Measurements from ENCODE around the gene TTC39B.

The TTC39B gene

DNA sequence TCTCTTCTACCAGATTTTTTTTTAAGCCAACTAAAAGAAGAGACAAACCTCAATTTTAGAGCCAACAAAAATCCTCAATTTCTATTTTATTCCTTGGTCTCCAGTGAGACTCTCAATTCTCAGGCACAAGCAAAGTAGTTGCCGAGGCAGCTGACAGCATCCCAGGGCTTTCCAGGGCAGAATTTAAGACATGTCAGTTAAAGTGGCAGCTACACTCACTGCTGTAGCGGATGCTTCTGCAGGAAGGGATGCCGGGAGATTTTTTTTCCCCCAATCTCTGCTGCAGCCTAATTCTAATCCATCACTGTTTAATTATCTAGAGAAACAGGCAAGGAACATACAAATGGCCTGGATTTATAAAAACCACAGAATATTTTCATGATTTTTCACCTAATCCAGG lies 57.0 kb downstream of the TTC39B start:
- no peaks in the 10 kb centered on the region for H3K9me3 ChIP-seq (ENCODE audit: control insufficient read depth, low read length)
- H3K36me3 ChIP-seq (ENCODE audit: control insufficient read depth, insufficient read depth, low read length): no peaks in the 10 kb centered on the region
- no peak overlapping the region for H3K9ac ChIP-seq (ENCODE audit: low read length)
- H3K4me3 ChIP-seq (ENCODE audit: low read length): no peak overlapping the region
- H3K4me1 ChIP-seq (ENCODE audit: control insufficient read depth, insufficient read depth, low read length): no peaks in the 10 kb centered on the region
- H3K27me3 ChIP-seq (ENCODE audit: control insufficient read depth, insufficient read depth, low read length): no peaks in the 10 kb centered on the region

DNA sequence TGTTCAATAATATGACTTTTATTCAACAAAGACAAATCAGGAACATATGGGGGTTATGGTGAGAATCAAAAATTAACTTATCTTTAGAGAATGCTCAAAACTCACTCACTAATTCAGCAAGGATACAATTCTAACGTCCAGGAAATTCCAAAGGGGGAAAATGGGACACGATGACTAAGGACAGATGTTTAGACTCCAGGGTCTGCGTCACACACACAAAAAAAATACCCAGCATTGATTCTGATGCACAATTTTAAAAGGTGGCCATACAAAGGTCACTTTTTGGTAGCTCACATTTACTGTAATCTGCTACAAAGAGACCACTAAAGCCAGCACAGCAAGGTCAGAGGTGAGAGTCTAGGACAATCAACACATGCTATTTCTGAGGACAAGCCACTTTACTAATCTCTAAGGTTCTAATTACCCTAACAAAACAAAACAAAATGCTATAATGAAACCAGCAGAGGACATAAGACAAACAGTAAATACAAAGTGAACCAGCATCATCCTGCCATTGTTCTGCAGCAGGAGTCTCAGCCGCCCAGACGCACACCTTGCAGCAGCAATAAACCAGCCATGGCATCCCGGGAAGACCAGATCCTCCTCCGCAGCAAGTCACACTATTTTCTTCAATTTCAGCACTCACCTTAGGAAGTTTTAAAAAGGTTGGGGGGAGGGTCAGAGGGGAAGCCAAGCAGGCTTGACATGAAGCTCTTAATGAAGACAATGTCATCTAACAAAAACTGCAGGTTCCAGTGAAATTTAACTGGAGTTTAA lies 57.8 kb downstream of the TTC39B start:
- Histone ChIP-seq H3K4me1 (ENCODE audit: control insufficient read depth, insufficient read depth, low read length) (peaks cover 3% of the 10 kb centered on the region), H3K9ac (ENCODE audit: low read length) (no peak overlapping the region)

DNA sequence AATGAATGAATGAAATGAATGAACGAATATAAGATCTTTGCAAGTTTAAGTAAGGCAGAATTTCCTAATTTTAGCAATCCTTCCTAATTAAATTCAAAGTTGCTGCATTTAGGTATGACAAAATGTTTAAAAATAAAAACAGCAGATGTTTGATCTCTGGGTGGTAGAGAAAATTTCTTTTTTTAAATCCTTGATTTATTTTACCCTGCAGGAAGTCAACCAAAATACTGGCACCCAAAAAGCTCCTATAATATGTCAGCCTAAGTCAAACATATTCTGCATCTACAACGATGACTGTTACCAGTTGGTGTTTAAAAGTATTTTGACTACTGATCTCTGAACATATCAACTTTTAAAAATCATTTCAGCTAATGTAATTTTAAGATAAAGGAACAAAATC lies 58.4 kb downstream of the TTC39B start:
- H3K9ac ChIP-seq (ENCODE audit: low read length): no peak overlapping the region
- H3K9me3 ChIP-seq (ENCODE audit: control insufficient read depth, low read length): no peaks in the 10 kb centered on the region
- H3K4me1 ChIP-seq (ENCODE audit: control insufficient read depth, insufficient read depth, low read length): peaks cover 5% of the 10 kb centered on the region
- H3K36me3 ChIP-seq (ENCODE audit: control insufficient read depth, insufficient read depth, low read length): no peaks in the 10 kb centered on the region
- H3K4me3 ChIP-seq (ENCODE audit: low read length): no peak overlapping the region
- no peaks in the 10 kb centered on the region for H3K27me3 ChIP-seq (ENCODE audit: control insufficient read depth, insufficient read depth, low read length)

More for the DNA sequence above, 57.8 kb downstream of the TTC39B start:
- H3K4me3 ChIP-seq (ENCODE audit: low read length): no peak overlapping the region
- H3K9me3 ChIP-seq (ENCODE audit: control insufficient read depth, low read length): no peaks in the 10 kb centered on the region
- no peaks in the 10 kb centered on the region for H3K36me3 ChIP-seq (ENCODE audit: control insufficient read depth, insufficient read depth, low read length)
- H3K27me3 ChIP-seq (ENCODE audit: control insufficient read depth, insufficient read depth, low read length): no peaks in the 10 kb centered on the region

DNA sequence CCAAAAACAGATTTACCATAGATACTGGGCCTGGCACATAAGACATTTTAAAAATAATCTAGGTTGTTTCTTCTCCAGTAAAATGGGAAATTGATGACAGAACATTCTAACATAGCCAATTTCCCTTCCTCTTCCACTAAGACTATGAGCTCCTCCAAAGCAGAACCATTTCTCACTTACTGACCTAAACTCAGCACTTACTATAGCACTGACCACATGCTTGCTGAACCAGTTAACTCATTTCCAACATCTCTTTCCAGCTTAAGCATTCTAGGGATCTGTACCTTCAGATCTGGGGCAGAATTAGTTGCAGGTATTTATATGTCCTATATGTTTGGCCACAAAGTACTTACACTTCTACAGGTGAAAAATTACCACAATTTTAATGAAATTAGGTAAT lies 58.9 kb downstream of the TTC39B start:
- H3K27me3 ChIP-seq (ENCODE audit: control insufficient read depth, insufficient read depth, low read length): no peaks in the 10 kb centered on the region
- no peaks in the 10 kb centered on the region for H3K36me3 ChIP-seq (ENCODE audit: control insufficient read depth, insufficient read depth, low read length)
- no peak overlapping the region for H3K4me3 ChIP-seq (ENCODE audit: low read length)
- no peaks in the 10 kb centered on the region for H3K9me3 ChIP-seq (ENCODE audit: control insufficient read depth, low read length)
- peaks cover 5% of the 10 kb centered on the region for H3K4me1 ChIP-seq (ENCODE audit: control insufficient read depth, insufficient read depth, low read length)
- no peak overlapping the region for H3K9ac ChIP-seq (ENCODE audit: low read length)

DNA sequence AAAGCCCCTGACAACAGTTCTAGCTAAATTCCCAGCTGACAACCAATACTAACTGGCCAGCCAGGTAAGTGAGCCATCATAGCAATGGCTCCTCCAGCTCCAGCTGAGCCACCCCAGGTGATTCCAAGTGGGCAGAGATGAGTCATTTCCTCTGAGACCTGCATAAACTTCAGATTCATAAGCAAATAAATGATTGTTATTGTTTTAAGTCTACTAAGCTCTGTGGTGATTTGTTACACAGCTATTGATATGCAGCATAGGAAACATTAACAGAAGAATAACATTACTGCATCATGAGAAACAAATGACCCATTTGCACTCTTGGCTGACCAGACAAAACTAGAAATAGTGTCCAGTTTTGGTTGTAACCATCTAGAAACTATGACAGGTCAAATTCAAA lies 60.3 kb downstream of the TTC39B start:
- H3K4me3 ChIP-seq (ENCODE audit: low read length): no peak overlapping the region

DNA sequence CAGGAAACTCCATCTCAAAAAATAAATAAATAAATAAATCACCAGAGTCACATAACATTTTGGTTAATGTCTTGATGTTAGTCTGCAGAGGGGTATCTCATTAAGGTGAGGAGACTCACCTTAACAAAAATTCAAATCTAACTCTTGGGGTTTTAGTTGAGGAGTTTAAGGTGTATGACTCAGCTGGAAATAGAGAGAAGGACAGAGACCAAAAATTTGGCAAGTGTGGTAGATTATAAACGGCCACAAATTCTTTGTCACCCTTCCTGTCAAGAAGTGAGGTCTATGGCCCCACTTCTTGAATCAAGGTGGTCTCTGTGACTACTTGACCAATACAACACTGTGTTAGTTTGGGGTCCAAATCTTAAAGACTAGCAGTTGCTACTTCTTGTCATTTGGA lies 60.8 kb downstream of the TTC39B start:
- Histone ChIP-seq H3K27me3 (ENCODE audit: control insufficient read depth, insufficient read depth, low read length) (no peaks in the 10 kb centered on the region), H3K4me1 (ENCODE audit: control insufficient read depth, insufficient read depth, low read length) (peaks cover 5% of the 10 kb centered on the region), H3K36me3 (ENCODE audit: control insufficient read depth, insufficient read depth, low read length) (no peaks in the 10 kb centered on the region), H3K9me3 (ENCODE audit: control insufficient read depth, low read length) (no peaks in the 10 kb centered on the region), H3K9ac (ENCODE audit: low read length) (no peak overlapping the region), H3K4me3 (ENCODE audit: low read length) (no peak overlapping the region)

More for the DNA sequence above, 60.3 kb downstream of the TTC39B start:
- no peaks in the 10 kb centered on the region for H3K27me3 ChIP-seq (ENCODE audit: control insufficient read depth, insufficient read depth, low read length)
- H3K9me3 ChIP-seq (ENCODE audit: control insufficient read depth, low read length): no peaks in the 10 kb centered on the region
- H3K36me3 ChIP-seq (ENCODE audit: control insufficient read depth, insufficient read depth, low read length): no peaks in the 10 kb centered on the region
- peaks cover 5% of the 10 kb centered on the region for H3K4me1 ChIP-seq (ENCODE audit: control insufficient read depth, insufficient read depth, low read length)
- no peak overlapping the region for H3K9ac ChIP-seq (ENCODE audit: low read length)

DNA sequence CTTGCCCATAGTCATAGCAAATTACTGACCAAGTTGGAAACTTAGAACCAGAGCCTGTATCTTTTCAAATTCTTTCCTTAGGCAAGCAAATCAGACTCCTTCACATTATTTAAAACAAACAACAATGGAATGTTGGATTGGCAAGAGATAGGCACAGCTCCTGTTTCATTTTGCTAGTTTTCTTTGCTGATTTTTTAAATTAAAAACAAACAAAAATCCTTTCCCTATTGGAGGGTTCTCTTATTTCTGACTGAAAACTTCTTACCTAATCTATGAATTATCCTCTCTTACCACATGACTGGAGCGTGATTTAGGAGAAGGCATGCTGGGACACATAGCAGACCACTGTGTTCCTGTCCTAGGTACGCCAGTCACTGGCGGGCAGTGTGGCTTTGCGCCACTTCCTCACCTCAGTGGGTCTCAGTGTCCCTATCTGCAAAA lies 63.0 kb downstream of the TTC39B start:
- H3K27me3 ChIP-seq (ENCODE audit: control insufficient read depth, insufficient read depth, low read length): no peaks in the 10 kb centered on the region
- no peaks in the 10 kb centered on the region for H3K36me3 ChIP-seq (ENCODE audit: control insufficient read depth, insufficient read depth, low read length)
- H3K9me3 ChIP-seq (ENCODE audit: control insufficient read depth, low read length): no peaks in the 10 kb centered on the region
- no peak overlapping the region for H3K9ac ChIP-seq (ENCODE audit: low read length)
- H3K4me1 ChIP-seq (ENCODE audit: control insufficient read depth, insufficient read depth, low read length): peaks cover 5% of the 10 kb centered on the region
- no peak overlapping the region for H3K4me3 ChIP-seq (ENCODE audit: low read length)

DNA sequence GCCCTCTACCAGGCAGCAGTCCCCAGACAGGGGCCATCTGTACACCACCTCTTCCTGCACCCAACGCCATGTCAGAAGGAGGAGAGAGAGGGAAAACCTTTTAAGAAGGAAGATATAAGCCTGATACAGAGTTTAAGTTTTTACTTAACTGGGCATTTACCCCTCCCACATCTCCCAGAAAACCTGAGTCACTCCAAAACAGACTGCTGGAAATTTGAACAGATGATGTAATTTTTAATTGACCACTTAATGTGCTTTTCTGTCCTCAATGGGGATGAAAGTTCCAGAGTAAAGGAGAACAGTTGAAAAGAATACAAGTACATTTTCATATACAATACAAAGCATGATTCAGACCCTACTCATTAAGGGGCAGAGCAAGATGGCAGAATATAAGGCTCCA lies 63.9 kb downstream of the TTC39B start:
- H3K27me3 ChIP-seq (ENCODE audit: control insufficient read depth, insufficient read depth, low read length): no peaks in the 10 kb centered on the region
- H3K9ac ChIP-seq (ENCODE audit: low read length): no peak overlapping the region
- no peaks in the 10 kb centered on the region for H3K9me3 ChIP-seq (ENCODE audit: control insufficient read depth, low read length)
- H3K36me3 ChIP-seq (ENCODE audit: control insufficient read depth, insufficient read depth, low read length): no peaks in the 10 kb centered on the region
- H3K4me3 ChIP-seq (ENCODE audit: low read length): no peak overlapping the region
- peaks cover 5% of the 10 kb centered on the region for H3K4me1 ChIP-seq (ENCODE audit: control insufficient read depth, insufficient read depth, low read length)

DNA sequence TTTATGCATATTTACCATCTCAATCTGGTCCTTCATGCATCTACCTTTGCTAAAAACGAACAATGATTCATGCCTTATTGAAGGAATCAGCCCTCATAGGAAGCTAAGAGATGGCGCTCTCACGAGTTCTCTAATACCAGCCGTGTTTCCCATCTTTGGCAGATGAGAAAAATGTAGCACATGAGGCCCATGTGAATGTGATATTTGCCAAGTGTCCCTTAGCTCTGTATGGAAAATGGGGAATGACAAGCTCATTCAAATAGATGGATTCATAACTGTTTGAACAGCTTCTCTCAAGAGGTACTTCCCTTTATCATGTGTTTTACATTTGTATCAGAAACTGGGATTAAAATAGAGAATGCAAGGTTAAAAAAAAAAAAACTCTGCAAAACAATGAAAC lies 66.1 kb downstream of the TTC39B start:
- Histone ChIP-seq H3K9me3 (ENCODE audit: control insufficient read depth, low read length) (no peaks in the 10 kb centered on the region), H3K4me1 (ENCODE audit: control insufficient read depth, insufficient read depth, low read length) (peaks cover 5% of the 10 kb centered on the region), H3K4me3 (ENCODE audit: low read length) (no peak overlapping the region), H3K27me3 (ENCODE audit: control insufficient read depth, insufficient read depth, low read length) (no peaks in the 10 kb centered on the region), H3K36me3 (ENCODE audit: control insufficient read depth, insufficient read depth, low read length) (no peaks in the 10 kb centered on the region), H3K9ac (ENCODE audit: low read length) (no peak overlapping the region)

DNA sequence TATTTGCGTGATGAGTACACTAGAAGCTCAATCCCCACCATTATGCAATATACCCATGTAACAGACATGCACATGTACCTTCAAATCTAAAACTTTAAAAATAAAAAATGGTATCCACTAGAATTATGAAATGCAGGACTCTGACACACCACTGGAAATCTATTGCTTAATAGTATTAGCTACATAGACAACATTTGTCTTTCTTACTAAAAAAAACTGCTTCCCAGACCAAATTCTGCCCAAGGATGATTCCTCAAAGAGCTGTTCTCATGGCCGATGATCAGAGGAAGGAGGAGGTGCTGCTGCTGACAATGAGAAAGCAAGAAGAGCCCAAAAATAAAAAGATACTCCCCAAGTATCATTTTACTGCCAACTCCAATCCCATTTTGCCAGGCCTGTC lies 67.2 kb downstream of the TTC39B start:
- H3K27me3 ChIP-seq (ENCODE audit: control insufficient read depth, insufficient read depth, low read length): no peaks in the 10 kb centered on the region
- no peaks in the 10 kb centered on the region for H3K9me3 ChIP-seq (ENCODE audit: control insufficient read depth, low read length)
- H3K36me3 ChIP-seq (ENCODE audit: control insufficient read depth, insufficient read depth, low read length): no peaks in the 10 kb centered on the region
- H3K4me3 ChIP-seq (ENCODE audit: low read length): no peak overlapping the region
- no peak overlapping the region for H3K9ac ChIP-seq (ENCODE audit: low read length)
- H3K4me1 ChIP-seq (ENCODE audit: control insufficient read depth, insufficient read depth, low read length): peaks cover 5% of the 10 kb centered on the region

DNA sequence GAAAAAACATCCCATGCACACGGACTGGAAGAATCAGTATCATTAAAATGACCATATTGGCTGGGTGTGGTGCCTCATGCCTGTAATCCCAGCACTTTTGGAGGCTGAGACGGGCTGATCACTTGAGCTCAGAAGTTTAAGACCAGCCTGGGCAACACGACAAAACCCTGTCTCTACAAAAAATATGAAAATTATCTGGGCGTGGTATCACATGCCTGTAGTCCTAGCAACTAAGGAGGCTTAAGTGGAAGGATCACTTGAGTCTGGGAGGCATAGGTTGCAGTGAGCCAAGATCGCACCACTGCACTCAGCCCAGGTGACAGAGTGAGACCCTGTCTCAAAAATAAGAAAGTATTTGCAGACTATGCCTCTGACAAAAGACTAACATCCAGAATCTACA lies 68.4 kb downstream of the TTC39B start:
- no peaks in the 10 kb centered on the region for H3K9me3 ChIP-seq (ENCODE audit: control insufficient read depth, low read length)
- no peaks in the 10 kb centered on the region for H3K4me1 ChIP-seq (ENCODE audit: control insufficient read depth, insufficient read depth, low read length)
- no peak overlapping the region for H3K9ac ChIP-seq (ENCODE audit: low read length)
- no peaks in the 10 kb centered on the region for H3K27me3 ChIP-seq (ENCODE audit: control insufficient read depth, insufficient read depth, low read length)
- no peak overlapping the region for H3K4me3 ChIP-seq (ENCODE audit: low read length)
- no peaks in the 10 kb centered on the region for H3K36me3 ChIP-seq (ENCODE audit: control insufficient read depth, insufficient read depth, low read length)

DNA sequence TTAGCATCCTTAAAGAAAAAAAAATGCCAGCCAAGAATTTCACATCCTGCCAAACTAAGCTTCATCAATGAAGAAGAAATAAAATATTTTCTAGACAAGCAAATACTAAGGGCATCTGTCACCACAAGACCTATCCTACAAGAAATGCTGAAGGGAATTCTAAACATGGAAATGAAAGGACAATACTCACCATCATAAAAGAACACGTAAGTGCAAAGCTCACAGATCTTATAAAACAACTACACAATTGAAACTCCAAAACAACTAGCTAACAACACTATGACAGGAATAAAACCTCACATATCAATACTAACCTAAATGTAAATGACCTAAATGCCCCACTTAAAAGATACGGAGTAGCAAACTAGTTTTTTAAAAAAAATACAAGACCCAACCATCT lies 71.4 kb downstream of the TTC39B start:
- no peak overlapping the region for H3K9ac ChIP-seq (ENCODE audit: low read length)
- H3K36me3 ChIP-seq (ENCODE audit: control insufficient read depth, insufficient read depth, low read length): no peaks in the 10 kb centered on the region
- H3K27me3 ChIP-seq (ENCODE audit: control insufficient read depth, insufficient read depth, low read length): no peaks in the 10 kb centered on the region
- H3K4me1 ChIP-seq (ENCODE audit: control insufficient read depth, insufficient read depth, low read length): no peaks in the 10 kb centered on the region
- H3K4me3 ChIP-seq (ENCODE audit: low read length): no peak overlapping the region
- H3K9me3 ChIP-seq (ENCODE audit: control insufficient read depth, low read length): no peaks in the 10 kb centered on the region

Measured in mucosa of stomach (tissue), 1 donor.